Stimulated activated memory B cell treated with anti-CD40 and anti-IgM and Interleukin-4, amounts not matched to agents 10 μg/mL and 1 μg/mL and 100 μg/mL, for 72 hours (primary cell): ENCODE results near the gene NOXO1.
A peak's percentile ranks its signal among the peaks of the same experiment; 100 is the strongest.

Experiments
- ATAC-seq: fragments of 150-1000 bp; cut with Tn5 transposase; 2 replicates; pipeline ENCODE4 v1.10.0; 2021
- H3K27ac Mint-ChIP-seq: one replicate; pipeline ENCODE4 v1.8.0; 2022; ENCODE audit warnings: mild to moderate bottlenecking, mixed read lengths
- H3K27me3 Mint-ChIP-seq: one replicate; pipeline ENCODE4 v1.8.0; 2022; ENCODE audit warnings: mixed read lengths
- H3K36me3 Mint-ChIP-seq: one replicate; pipeline ENCODE4 v1.8.0; 2022; ENCODE audit warnings: mixed read lengths
- H3K4me1 Mint-ChIP-seq: one replicate; pipeline ENCODE4 v1.8.0; 2022; ENCODE audit warnings: mixed read lengths
- H3K4me3 Mint-ChIP-seq: one replicate; pipeline ENCODE4 v1.8.0; 2022; ENCODE audit warnings: mild to moderate bottlenecking, moderate library complexity, mixed read lengths
- H3K9me3 Mint-ChIP-seq: one replicate; pipeline ENCODE4 v1.8.0; 2022; ENCODE audit warnings: mixed read lengths

NOXO1 gene

DNA sequence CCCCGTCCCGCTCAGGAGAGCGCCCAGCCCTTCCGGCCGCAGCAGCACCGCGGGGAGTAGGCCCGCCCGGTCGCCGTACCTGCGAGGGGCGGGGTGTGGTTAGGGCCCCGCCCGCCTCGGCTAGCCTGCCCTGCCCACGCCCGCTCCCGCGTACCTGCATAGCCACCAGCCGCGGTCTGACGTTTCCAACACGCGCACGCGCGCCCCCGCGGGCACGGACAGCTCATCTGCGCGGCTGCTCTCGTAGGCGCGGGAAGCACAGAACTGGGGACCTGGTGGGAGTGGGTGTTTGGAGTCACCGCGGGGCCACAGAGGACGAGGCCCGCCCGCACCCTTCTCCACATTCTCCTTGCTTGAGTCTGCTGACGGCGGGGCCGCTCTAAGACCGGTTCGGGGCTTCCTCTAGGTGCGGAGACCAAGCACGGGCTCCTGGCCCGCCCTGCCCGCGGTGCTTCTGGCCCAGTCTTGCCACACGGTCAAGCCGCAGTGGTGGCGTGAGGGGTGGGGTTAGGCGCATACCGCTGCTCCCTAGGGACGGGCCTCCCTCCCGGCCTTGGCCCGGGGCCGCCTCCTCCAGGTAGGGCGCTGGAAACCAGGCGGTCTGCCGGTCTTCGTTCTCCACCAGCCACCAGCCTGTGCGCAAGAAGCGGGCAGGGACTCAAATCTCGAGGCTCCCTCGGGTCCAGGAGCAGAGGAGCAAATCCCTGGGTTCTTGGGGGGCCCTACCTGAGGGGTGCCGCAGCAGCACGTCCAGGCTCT lies 1.8 kb downstream of the NOXO1 start:
- H3K9me3 Mint-ChIP-seq, result no peaks in the 10 kb centered on the region
- no peak overlapping the region for H3K27ac Mint-ChIP-seq
- no peak for ATAC-seq
- peaks cover 43% of the 10 kb centered on the region for H3K36me3 Mint-ChIP-seq
- peaks cover 42% of the 10 kb centered on the region for H3K4me1 Mint-ChIP-seq
- no peak overlapping the region for H3K4me3 Mint-ChIP-seq
- peaks cover 49% of the 10 kb centered on the region for H3K27me3 Mint-ChIP-seq

- no peak for ATAC-seq
- H3K36me3 Mint-ChIP-seq, result peaks cover 49% of the 10 kb centered on the region
- H3K27ac Mint-ChIP-seq, result no peak overlapping the region
- H3K27me3 Mint-ChIP-seq, result peaks cover 49% of the 10 kb centered on the region
- H3K9me3 Mint-ChIP-seq, result no peaks in the 10 kb centered on the region
- H3K4me1 Mint-ChIP-seq, result peaks cover 47% of the 10 kb centered on the region
- H3K4me3 Mint-ChIP-seq, result no peak overlapping the region
Measured at GRCh38 chr16:1978476-1979120, 2.7 kb downstream of the NOXO1 start.

DNA sequence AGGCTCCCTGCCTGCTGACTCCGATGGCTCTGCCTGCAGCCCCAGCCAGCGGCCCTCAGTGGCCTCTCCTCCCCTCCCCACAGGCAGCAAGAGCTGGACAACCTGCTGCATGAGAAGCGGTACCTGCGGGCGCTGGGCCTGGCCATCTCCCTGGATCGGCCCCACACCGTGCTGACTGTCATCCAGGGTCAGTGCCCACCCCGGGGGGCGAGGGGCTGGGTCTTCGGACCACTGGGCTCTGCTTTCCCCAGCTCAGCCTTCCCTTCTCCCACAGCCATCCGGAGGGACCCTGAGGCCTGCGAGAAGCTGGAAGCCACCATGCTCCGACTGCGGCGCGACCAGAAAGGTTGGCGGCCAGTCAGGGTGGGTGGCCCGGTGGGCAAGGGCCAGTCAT lies 3.4 kb downstream of the NOXO1 start:
- H3K4me1 Mint-ChIP-seq, result peaks cover 51% of the 10 kb centered on the region
- H3K27ac Mint-ChIP-seq, result no peak overlapping the region
- ATAC-seq, result no peak
- H3K9me3 Mint-ChIP-seq, result no peaks in the 10 kb centered on the region
- H3K4me3 Mint-ChIP-seq, result no peak overlapping the region
- peaks cover 44% of the 10 kb centered on the region for H3K27me3 Mint-ChIP-seq
- peaks cover 56% of the 10 kb centered on the region for H3K36me3 Mint-ChIP-seq

DNA sequence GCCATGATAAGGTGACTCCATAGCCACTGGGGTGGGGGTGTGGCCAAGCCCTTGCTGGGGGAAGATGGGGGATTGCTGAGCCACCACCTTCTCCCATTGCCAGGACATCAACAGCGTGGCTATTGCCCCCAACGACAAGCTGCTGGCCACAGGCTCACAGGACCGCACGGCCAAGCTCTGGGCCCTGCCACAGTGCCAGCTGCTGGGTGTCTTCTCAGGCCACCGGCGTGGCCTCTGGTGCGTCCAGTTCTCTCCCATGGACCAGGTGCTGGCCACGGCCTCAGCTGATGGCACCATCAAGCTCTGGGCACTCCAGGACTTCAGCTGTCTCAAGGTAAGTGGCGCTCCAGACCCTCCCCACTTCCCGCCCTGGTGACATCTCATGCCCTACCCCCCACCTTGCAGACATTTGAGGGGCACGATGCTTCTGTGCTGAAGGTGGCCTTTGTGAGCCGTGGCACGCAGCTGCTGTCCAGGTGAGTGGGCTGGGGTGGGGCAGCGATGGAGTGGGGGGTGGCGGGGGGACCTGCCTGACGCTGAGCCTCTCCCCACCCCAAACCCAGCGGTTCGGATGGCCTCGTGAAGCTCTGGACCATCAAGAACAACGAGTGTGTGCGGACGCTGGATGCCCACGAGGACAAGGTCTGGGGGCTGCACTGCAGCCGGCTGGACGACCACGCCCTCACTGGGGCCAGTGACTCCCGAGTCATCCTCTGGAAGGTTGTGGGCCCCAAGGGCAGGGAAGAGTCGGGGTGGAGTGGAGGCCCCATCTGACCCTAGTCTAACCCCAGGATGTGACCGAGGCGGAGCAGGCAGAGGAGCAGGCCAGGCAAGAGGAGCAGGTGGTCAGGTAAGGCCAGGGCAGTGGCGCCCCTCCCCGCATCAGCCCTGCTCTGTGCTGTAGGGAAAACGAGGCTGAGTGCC lies 4.1 kb downstream of the NOXO1 start:
- Mint-ChIP-seq H3K36me3 (peaks cover 56% of the 10 kb centered on the region), H3K27me3 (peaks cover 38% of the 10 kb centered on the region), H3K27ac (no peak overlapping the region), H3K4me3 (no peak overlapping the region), H3K4me1 (peaks cover 50% of the 10 kb centered on the region), H3K9me3 (no peaks in the 10 kb centered on the region)
- ATAC-seq, result no peak

- no peak overlapping the region for H3K27ac Mint-ChIP-seq
- H3K36me3 Mint-ChIP-seq, result peaks cover 56% of the 10 kb centered on the region
- peaks cover 50% of the 10 kb centered on the region for H3K4me1 Mint-ChIP-seq
- no peaks in the 10 kb centered on the region for H3K9me3 Mint-ChIP-seq
- ATAC-seq, result no peak
- no peak overlapping the region for H3K4me3 Mint-ChIP-seq
- H3K27me3 Mint-ChIP-seq, result peaks cover 27% of the 10 kb centered on the region
Measured at GRCh38 chr16:1976216-1976520, 5.1 kb downstream of the NOXO1 start.

DNA sequence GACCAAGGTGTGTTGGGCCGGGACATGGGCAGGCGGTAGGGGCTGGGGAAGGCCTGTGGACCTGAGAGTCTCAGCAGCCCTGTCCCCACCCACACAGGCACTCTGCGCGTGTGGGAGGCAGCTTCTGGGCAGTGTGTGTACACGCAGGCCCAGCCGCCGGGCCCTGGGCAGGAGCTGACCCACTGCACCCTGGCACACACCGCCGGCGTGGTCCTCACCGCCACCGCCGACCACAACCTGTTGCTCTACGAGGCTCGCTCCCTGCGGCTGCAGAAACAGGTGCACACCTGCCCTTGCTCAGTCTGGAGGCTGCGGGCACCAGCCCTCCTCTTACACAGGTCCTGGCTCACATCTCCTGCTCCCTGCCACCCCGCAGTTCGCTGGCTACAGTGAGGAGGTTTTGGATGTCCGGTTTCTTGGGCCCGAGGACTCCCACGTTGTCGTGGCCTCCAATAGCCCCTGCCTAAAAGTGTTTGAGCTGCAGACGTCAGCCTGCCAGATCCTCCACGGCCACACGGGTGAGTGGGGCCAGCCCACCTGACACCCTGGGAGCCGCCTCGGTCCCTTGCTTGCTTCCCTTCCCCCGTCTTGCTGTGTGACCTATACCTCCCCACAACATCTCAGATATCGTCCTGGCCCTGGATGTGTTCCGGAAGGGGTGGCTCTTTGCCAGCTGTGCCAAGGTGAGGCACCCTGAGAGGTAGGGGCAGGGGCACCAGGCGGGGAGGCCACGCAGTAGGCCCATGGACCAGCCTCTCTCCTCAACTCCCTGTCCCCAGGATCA lies 5.6 kb downstream of the NOXO1 start:
- peaks cover 50% of the 10 kb centered on the region for H3K4me1 Mint-ChIP-seq
- no peak for ATAC-seq
- H3K9me3 Mint-ChIP-seq, result no peaks in the 10 kb centered on the region
- no peak overlapping the region for H3K27ac Mint-ChIP-seq
- H3K27me3 Mint-ChIP-seq, result peaks cover 22% of the 10 kb centered on the region
- peaks cover 56% of the 10 kb centered on the region for H3K36me3 Mint-ChIP-seq
- H3K4me3 Mint-ChIP-seq, result no peak overlapping the region

DNA sequence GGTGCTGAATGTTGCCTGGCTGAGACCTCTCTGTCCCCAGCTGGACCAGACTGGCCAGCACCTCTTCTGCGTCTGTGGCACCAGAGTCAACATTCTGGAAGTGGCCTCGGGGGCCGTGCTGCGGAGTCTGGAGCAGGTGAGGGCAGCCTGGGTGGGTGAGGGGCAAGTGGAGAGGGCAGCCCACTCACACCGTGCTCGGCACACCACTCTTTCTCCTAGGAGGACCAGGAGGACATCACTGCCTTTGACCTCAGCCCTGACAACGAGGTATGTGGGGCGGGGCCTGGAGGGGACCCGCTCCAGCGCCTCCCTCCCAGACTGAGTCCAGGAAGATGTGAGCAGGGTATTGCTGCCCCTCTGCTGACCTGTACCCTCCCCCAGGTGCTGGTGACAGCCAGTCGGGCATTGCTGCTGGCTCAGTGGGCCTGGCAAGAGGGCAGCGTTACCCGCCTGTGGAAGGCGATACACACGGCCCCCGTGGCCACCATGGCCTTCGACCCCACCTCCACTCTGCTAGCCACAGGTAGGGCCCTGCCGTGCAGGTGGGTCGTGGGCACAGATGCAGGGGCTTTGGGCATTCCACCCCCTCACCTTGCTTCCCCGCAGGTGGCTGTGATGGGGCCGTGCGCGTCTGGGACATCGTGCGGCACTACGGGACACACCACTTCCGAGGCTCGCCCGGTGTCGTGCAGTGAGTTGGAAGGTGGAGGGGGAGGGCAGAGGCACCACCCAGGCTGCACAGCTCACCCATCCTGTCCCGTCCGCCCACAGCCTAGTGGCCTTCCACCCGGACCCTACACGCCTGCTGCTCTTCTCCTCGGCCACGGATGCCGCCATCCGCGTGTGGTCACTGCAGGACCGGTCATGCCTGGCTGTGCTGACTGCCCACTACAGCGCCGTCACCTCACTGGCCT lies 6.9 kb downstream of the NOXO1 start:
- Mint-ChIP-seq H3K36me3 (peaks cover 56% of the 10 kb centered on the region), H3K4me1 (peaks cover 40% of the 10 kb centered on the region), H3K9me3 (no peaks in the 10 kb centered on the region), H3K27ac (no peak overlapping the region), H3K27me3 (peaks cover 17% of the 10 kb centered on the region), H3K4me3 (no peak overlapping the region)
- no peak for ATAC-seq

DNA sequence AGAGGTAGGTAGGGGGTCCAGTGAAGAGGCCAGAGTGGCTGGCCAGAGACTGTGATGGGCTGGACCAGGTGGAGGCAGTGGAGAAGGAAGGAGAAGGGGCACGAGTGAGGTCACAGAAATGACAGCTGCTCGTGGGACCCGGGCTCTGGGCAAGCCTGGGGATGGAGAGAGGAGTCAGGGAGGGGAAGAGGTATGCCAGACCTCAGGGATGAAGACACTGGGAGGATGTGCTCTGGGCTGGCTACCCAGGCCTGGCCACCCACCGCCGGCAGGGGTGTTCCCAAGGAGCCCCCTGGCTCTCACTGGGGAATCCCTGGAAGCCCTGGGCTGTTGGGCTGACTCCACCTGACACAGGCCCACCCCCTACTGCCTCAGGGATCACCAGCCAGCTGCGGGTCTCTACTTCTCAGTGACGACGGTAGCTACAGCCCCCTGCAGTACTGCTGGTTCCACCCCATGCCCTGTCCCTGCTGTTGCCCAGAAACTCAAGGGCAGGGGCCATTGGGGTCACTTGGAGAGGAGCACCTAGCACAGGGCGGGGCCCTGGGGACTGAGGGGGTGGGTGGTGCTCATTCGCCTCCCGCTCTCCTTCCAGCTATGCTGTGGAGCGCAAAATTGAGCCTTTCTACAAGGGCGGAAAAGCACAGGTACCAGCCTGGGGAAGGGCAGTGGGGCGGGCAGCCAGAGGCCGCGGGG lies 7.7 kb downstream of the NOXO1 start:
- Mint-ChIP-seq H3K36me3 (peaks cover 52% of the 10 kb centered on the region), H3K27me3 (peaks cover 12% of the 10 kb centered on the region), H3K27ac (peak overlapping the region; percentile 96), H3K9me3 (no peaks in the 10 kb centered on the region), H3K4me1 (peaks cover 39% of the 10 kb centered on the region), H3K4me3 (peak overlapping the region; percentile 40)
- ATAC-seq, result no peak

GRCh38 chr16:1972490-1972877 lies 8.8 kb downstream of the NOXO1 start:
- Mint-ChIP-seq H3K27ac (peak overlapping the region; percentile 96), H3K4me3 (peak overlapping the region; percentile 99), H3K9me3 (no peaks in the 10 kb centered on the region), H3K36me3 (peaks cover 42% of the 10 kb centered on the region), H3K27me3 (peaks cover 8% of the 10 kb centered on the region), H3K4me1 (peaks cover 39% of the 10 kb centered on the region)
- no peak for ATAC-seq

GRCh38 chr16:1971796-1972489 lies 9.3 kb downstream of the NOXO1 start, which contains the start of gene TBL3:
Gene TBL3 (plus strand): TSS chr16:1972053. CDS start chr16:1972165, 112 bp downstream.
- Mint-ChIP-seq H3K27me3 (peaks cover 8% of the 10 kb centered on the region), H3K36me3 (peaks cover 36% of the 10 kb centered on the region), H3K27ac (peak within 1 kb of the TSS; percentile 96), H3K4me1 (peaks cover 39% of the 10 kb centered on the region), H3K4me3 (peak within 1 kb of the TSS; percentile 99), H3K9me3 (no peaks in the 10 kb centered on the region)
- peak; percentile 98 for ATAC-seq

DNA sequence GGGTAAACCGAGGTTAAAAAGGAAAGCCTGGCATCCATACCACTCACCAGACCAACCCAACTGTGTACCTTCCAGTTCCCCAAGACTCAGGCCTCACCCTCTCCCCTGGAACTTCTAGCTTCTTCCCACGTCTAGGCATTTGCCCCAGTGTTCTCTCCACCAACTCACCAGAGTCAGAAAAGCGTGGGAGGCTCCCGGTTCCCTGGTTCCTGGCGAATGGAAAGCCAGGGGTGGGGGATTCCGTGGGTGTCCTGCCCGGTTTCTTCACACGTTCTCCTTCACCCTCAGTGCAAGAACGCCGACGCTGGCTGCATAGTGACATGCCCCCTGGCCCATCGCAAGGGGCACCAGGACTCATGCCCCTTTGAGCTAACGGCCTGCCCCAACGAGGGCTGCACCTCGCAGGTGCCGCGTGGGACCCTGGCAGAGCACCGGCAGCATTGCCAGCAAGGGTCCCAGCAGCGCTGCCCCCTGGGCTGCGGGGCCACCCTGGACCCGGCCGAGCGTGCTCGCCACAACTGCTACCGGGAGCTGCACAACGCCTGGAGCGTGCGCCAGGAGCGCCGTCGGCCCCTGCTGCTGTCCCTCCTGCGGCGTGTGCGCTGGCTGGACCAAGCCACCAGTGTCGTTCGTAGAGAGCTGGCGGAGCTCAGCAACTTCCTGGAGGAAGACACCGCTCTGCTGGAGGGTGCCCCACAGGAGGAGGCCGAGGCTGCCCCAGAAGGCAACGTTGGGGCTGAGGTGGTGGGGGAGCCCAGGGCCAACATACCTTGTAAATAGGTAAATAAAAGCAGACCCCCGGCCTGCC lies 12.9 kb downstream of the NOXO1 start:
- H3K4me1 Mint-ChIP-seq, result peaks cover 44% of the 10 kb centered on the region
- no peak overlapping the region for H3K27ac Mint-ChIP-seq
- H3K27me3 Mint-ChIP-seq, result no peaks in the 10 kb centered on the region
- peaks cover 13% of the 10 kb centered on the region for H3K36me3 Mint-ChIP-seq
- ATAC-seq, result no peak
- H3K9me3 Mint-ChIP-seq, result no peaks in the 10 kb centered on the region
- no peak overlapping the region for H3K4me3 Mint-ChIP-seq

DNA sequence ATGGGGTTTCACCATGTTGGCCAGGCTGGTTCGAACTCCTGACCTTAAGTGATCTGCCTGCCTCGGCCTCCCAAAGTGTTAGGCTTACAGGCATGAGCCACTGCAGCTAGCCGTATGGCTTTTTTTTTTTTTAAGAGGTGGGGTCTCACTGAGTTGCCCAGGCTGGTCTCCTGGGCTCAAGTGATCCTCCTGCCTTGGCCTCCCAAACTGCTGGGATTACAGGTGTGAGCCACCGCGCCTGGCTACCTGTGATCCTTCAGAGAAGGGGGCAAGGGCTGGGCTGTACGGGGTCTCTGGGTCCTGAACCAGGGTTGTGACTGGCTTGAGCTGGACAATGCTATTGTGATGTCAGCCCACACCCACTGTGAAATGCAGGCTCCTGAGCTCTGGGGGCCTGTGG lies 14.8 kb downstream of the NOXO1 start, which contains the start of gene RNF151:
Gene RNF151 (plus strand): TSS at position 397 of the 400 bp plus-strand sequence. CDS start 26 bp downstream, outside the sequence.
- Mint-ChIP-seq H3K4me3 (peak within 1 kb of the TSS; percentile 84), H3K27me3 (no peaks in the 10 kb centered on the region), H3K36me3 (peaks cover 24% of the 10 kb centered on the region), H3K27ac (peak within 1 kb of the TSS; percentile 97), H3K4me1 (peaks cover 45% of the 10 kb centered on the region), H3K9me3 (no peaks in the 10 kb centered on the region)
- no peak for ATAC-seq
